HG02852 (cell line): ENCODE measurements around the gene OASL.
"Not testable (repeated sequence)": the region's sequence is repeated elsewhere in the genome, so short reads cannot be mapped to it uniquely, and the experiment has no call there.

Source experiments
- ATAC-seq: cut with Tn5 transposase; IDR thresholded peaks from one replicate; pipeline ENCODE4 v1.9.1; 2021; ENCODE audit warnings: mild to moderate bottlenecking, moderate library complexity; ENCODE audit not compliant: unreplicated experiment

The OASL gene

GRCh38 chr12:121060149-121061001 is 21.3 kb upstream of the OASL start:
- ATAC-seq = peak; percentile 85

GRCh38 chr12:121059031-121059898 is 20.2 kb upstream of the OASL start:
- ATAC-seq = peak; percentile 24

DNA sequence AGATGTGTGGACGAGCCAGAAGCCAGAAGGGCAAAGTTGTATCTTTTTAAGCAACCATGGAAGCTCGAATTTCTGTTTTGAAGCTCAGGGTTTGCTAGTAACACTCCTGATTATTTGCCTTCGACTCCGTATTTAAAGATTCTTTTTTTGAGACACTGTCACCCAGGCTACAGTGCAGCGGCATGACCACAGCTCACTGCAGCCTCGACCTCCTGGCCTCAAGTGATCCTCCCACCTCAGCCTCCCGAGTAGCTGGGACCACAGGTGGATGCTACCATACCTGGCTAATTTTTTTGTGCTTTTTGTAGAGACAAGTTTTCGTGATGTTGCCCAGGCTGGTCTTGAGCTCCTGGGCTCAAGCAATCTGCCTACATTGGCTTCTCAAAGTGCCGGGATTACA is 18.7 kb upstream of the OASL start:
- no peak for ATAC-seq

- ATAC-seq = no peak
Observed at GRCh38 chr12:121053706-121054105, 14.7 kb upstream of the OASL start.

GRCh38 chr12:121050725-121051124 is 11.7 kb upstream of the OASL start:
- no peak for ATAC-seq

GRCh38 chr12:121048442-121048841 is 9.4 kb upstream of the OASL start:
- ATAC-seq = no peak

DNA sequence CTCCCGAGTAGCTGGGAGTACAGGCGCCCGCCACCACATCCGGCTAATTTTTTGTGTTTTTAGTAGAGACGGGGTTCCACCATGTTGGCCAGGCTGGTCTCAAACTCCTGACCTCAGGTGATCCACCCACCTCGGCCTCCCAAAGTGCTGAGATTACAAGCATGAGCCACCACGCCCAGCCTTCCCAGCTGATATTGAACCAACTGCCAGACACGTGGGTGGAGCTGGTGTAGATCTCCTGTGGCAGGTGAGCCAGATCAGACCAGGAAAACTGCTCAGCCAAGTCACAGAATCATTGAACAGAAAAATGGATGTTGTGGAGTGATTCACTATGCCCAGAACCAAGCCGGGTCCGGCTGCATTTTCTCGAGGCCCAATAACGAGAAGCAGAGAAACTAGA is 8.4 kb upstream of the OASL start:
- ATAC-seq = not testable (repeated sequence)

GRCh38 chr12:121043067-121043466 is 4.0 kb upstream of the OASL start:
- no peak for ATAC-seq

- no peak for ATAC-seq
Observed at GRCh38 chr12:121036810-121037326, 2.2 kb downstream of the OASL start.

DNA sequence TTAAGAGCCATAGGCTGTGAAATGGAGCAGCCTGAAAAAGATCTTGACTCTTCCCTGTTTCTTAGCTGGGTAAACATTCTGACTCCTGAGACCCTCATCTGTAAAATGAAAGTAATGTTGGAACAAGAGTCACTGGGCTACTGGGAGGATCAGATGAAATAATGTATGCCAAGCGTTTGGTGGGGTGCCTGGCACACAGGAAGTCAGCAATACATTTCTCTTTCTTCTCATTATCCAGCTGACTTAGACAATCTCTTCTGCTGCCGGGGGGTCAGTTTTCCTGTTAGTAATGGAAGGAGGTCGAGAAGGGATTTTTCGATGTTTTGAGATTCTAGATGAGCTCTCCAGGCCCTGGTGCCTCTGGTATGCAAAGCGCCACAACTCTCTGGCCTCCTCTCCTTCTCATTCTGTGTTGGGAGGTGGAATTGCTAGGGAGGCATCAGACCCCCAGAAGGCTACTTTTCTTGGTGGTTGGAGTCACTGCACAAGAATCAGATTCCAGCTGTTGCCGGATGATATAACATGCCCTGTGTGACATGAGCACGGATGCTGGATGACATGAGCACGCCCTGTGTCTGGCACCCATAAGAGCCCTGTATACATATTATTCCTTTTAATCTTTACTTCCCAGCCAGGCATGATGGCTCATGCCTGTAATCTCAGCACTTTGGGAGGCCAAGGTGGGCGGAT is 4.3 kb downstream of the OASL start:
- no peak for ATAC-seq

DNA sequence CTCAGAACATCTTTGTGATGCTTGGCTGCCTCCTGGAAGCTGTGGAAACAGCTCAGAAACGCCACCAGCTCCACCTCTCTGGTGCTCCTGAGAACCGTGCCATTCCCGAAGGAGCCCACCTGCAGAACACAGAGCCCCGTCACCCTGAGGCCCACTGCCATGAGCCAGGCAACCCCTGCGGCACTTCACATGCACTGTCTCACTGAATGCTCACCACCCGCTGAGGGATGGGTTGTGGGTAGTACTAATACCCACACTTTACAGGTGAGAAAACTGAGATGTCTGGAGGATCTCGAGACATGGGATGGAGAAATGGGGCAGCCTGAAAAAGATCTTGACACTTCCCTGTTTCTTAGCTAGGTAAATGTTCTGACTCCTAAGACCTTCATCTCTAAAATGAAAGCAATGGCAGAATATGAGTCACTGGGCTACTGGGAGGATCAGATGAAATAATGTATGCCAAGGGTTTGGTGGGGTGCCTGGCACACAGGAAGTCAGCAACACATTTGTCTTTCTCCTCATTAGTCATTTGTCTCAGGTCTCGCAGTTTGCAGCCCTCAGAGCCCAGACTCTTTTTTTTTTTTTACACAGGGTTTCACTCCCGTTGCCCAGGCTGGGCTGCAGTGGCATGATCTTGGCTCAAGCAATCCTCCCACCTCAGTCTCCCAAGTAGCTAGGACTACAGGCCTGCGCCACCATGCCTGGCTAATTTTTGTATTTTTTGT is 5.3 kb downstream of the OASL start:
- ATAC-seq = no peak

GRCh38 chr12:121030576-121031212 is 8.4 kb downstream of the OASL start:
- ATAC-seq = no peak

GRCh38 chr12:121026274-121027045 is 12.6 kb downstream of the OASL start:
- no peak for ATAC-seq

GRCh38 chr12:121025442-121026226 is 13.4 kb downstream of the OASL start:
- no peak for ATAC-seq

- ATAC-seq = no peak
Observed at GRCh38 chr12:121023799-121024198, 15.2 kb downstream of the OASL start.

DNA sequence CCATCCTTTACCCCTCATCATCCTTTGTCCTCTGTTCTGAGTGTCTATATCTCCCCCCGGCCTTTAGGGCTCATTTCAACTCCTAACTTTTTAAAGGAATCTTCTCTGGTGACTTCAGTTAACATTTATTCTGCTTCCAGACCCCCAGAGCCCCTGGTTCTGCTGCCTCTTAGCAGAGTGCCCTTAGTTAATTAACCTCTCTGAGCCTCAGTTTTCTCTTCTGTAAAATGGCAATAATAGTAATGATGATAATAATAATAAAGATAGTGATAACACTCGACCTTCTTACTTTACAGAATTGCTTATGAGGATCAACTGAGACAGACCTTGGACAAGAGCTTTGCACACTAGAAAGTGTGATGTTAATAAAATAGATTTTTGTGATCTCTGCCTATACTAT is 16.3 kb downstream of the OASL start:
- no peak for ATAC-seq

DNA sequence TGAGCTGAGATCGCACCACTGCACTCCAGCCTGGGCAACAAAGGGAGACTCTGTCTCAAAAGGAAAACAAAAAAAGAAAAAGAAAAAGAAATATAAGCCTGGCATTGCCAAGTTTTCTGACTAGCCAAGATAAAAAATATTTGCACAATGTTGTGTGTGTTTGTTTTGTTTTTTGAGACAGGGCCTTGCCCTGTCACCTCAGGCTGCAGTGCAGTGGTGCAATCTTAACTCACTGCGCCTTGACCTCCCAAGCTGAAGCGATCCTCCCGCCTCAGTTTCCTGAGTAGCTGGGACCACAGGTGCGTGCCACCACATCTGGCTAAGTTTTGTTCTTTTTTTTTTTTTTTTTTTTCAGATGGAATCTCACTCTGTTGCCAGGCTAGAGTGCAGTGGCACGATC is 17.3 kb downstream of the OASL start:
- ATAC-seq = no peak

DNA sequence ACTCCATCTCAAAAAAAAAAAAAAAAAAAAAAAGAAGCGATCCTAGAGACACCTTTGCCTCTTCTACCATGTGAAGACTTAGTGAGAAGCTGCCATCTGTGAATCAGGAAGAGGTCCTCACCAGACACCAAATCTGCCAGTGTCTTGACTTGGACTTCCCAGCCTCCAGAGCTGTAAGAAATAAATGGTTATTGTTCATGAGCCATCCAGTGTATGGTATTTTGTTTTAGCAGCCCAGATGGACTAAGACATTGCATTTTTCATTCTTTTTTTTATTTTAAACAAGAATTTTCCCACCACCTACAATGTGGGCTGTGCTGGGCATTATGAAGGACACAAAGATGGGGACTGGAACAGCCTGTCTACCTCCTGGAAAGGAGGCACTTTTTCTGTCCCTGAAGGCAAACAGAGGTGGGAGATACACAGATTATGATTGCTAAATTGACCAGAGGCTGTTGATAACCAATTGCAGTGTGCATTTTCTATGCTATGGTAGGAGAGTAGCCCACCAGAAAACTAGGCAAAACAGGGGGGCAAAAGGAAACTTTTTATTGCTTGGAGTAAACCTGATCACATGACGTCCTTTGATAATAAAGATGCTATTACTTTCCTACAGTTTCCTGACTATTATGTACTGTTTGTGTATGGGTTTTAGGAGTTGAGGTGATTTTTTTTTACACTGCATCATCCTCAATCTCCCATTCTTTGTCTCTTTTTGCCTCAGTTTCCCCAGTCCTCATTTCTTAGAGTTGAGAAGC is 20.0 kb downstream of the OASL start:
- no peak for ATAC-seq
